GM18519 (cell line): ENCODE results near the gene TMEM178A.

Source experiments
- ATAC-seq: cut with Tn5 transposase; IDR thresholded peaks from one replicate; pipeline ENCODE4 v1.9.1; 2021; ENCODE audit warnings: mild to moderate bottlenecking, moderate library complexity; ENCODE audit not compliant: unreplicated experiment, low FRiP score

Gene TMEM178A

DNA sequence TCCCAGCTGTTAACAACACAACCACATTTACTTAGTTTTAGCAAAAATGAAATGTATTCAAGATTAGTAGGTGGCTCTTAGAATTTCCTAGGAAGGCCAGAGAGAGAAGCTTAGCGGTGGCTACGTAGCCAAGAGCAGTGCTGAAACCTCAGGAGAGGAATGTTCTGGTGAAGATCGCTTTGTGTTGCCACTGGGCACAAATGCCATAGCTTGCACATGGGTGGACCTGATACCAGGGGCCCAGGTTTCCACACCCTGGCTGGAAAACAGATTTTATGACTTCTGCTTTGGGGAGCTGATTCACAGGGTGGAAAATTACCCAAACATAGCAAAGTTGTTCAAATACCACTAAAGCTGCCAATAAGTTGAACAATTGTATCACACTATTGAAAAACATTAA, 69.9 kb downstream of the TMEM178A start:
- ATAC-seq: no peak

DNA sequence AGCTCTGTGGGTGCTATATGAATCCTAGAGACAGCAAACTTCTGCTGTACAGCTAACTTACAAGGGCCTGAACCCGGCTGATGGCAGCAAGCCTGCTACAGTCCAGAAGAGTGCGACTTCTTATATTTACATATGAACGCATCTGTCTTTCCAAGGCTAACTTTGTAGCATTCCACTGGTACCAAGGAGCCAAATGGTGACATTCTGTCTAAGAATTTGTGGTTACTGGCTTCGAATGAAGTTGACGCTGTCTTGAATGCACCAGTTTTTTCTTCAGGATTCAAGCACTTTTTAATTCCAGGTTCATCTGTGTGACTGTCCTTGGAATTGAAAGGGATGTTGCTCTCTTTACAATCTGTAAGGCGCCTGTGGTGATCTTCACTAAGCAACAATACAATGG, 70.9 kb downstream of the TMEM178A start:
- ATAC-seq: no peak

DNA sequence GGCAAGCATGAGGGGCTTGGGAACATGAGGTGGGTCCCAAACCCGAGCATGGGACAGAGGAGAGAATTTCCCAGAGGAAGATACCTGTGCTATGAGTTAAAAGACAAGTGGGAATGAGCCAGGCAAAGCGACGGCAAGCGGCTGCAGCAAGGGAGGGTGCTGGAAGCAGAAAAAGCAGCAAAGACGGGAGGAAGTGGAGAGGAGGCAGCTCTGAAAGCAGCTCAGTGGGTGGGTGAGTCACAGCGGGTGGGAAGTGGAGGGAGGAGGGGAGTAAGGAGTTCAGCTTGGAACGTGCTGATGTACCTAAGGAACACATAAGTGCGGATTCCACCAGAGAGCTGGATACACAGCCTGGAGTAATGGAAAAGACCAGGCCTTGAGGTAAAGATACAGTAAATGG, 71.9 kb downstream of the TMEM178A start:
- ATAC-seq: no peak

DNA sequence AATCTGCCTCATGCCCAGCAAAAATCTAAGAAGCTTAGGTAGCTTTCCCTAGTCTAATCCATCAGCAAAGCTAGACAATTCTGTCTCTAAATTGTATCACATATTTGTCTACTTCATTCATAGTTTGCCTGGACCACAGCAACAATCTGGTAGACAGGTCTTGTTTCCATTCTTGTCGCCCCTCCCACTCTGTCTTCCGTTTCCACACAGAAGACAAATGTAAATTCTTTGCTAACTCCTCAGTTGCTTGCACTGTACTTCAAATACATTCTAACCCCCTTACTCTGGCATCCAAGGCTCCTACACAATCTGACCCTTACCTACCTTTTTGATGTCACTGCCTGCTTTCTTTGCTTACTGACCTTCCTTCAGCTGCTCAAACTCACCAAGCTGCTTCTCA, 73.2 kb downstream of the TMEM178A start:
- ATAC-seq: no peak

DNA sequence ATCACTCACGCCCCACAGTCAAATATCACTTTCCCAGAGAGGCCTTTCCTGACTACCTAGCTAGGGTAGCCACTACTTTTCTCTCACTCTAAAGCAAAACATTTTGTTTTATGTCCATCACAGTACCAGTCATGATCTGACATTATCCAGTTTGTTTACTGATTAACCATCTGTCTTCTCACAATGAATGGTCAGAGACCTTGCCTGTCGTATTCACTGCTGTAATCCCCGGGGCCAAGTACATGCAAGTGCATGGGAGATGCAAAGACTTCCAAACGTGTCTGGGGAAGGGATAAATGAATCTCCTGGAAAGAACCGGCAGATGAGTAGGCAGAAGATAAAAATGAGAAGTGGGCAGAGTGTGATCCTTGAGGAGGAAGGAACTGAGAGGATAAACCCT, 73.7 kb downstream of the TMEM178A start:
- no peak for ATAC-seq

DNA sequence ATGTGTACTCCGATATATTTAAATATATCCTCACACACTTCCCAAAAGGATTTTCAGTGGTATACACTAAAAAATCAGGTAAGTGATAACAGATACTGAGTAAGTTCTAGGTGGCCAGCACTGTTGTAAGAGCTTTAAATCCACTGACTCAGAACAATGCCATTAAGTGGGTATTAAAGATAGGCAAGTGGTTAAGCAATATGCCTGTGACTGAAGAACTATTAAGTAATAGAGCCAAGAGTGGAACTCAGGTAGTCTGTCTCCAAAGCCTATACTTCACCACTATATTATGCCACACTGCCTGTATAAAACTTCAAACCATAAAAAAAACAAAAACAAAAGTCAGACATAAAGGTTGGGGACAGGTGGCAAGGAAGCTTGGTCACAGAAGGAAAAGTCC, 76.2 kb downstream of the TMEM178A start:
- no peak for ATAC-seq

DNA sequence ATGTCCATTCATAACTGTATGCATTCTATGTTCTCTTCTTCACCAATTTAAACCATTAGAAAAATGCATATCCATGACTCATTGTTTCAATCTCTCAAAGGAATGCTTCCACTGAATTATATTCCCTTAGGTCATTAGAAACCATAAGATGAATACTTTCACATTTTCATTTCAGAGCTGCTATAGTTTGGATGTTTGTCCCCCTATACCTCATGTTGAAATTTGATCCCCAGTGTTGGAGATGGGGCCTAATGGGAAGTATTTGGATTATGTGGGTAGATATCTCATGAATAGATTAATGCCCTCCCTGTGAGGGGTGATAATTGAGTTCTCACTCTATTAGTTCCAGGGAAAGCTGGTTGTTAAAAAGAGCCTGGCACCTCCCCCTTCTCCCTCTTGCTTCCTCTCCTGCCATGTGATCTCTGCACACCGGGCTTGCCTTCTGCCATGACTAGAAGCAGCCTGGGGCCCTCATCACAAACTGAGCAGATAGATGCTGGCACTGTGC, 77.6 kb downstream of the TMEM178A start:
- ATAC-seq: no peak

DNA sequence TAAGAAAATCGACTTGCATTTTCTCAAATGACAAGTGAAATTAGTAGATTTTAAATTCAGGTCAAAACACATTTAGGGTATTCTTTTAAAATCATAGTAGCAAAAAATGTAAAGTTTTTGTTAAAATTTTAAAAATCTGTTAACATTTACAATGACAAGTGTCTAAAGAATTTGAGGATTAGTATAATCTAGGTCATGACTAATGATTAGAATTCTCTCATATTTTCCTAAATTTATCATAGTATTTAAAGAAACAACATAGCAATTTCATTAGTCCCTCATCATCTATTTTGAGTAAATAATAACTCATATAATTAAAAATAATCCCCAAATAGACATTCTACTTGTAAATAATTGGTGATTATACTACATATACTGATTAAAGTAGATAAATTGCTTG, 89.7 kb downstream of the TMEM178A start:
- no peak for ATAC-seq

DNA sequence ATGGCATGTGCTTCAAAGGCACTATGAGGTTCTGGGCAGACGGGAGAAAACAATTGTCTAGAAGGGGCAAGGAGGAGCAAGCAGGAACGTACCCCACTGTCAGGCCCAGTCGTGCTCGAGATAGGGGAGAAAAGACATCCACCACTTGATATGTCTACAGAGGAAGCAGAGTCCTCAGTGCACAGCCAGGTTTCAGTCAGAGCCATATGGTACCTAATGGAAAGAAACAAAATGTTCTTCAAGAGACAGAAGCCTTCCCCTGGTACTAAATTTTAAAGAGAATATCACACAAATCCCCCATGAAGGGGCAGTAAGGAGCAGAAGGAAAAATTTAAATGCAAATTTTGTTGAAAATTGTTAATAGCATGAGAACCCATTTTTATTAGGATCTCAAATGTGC, 91.4 kb downstream of the TMEM178A start:
- no peak for ATAC-seq

DNA sequence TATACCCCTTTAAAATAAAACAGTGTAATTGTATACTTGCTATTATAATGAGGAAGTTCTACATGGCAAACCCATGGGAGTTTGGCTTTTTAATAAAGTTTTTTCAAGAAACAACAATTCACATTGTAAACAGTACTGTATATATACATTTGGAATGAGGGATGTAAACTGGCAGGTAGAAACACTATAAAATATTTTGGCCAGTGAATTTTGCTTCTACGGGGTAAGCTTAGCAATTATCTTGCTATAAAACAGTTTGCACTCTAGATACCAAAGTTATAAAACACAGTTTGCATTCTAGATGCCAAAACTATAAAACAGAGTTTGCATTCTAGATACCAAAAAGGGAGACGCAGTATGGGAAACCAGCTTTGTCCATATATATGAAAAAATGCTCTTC, 96.7 kb downstream of the TMEM178A start:
- no peak for ATAC-seq
